ENCODE results near the gene GZMA. TPM values are rescaled to one million over a fixed set of nuclear protein-coding genes. Genes with fewer than 3 reads are reported as not detected.
"Not testable (repeated sequence)": the region's sequence is repeated elsewhere in the genome, so short reads cannot be mapped to it uniquely, and the experiment has no call there.

GZMA gene
- total RNA-seq, 6 experiments from 2014 or later: not detected

DNA sequence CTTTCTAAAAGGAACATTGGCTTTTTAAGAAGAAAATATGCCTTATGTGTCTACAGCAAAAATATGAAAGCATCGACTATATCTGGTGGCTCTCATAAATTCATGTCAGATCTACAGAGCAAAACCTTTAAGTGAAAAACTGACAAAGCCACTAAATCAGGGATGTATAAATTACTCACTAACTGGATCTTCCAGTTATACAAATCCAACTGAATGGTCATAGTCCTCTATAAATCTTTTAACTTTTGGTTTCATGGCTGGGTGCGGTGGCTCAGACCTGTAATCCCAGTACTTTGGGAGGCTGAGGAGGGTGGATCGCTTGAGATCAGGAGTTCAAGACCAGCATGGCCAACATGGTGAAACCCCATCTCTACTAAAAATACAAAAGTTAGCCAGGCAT lies 29.2 kb upstream of the GZMA start:
- TF ChIP-seq, protein P1, sequence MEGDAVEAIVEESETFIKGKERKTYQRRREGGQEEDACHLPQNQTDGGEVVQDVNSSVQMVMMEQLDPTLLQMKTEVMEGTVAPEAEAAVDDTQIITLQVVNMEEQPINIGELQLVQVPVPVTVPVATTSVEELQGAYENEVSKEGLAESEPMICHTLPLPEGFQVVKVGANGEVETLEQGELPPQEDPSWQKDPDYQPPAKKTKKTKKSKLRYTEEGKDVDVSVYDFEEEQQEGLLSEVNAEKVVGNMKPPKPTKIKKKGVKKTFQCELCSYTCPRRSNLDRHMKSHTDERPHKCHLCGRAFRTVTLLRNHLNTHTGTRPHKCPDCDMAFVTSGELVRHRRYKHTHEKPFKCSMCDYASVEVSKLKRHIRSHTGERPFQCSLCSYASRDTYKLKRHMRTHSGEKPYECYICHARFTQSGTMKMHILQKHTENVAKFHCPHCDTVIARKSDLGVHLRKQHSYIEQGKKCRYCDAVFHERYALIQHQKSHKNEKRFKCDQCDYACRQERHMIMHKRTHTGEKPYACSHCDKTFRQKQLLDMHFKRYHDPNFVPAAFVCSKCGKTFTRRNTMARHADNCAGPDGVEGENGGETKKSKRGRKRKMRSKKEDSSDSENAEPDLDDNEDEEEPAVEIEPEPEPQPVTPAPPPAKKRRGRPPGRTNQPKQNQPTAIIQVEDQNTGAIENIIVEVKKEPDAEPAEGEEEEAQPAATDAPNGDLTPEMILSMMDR (IDR thresholded peaks at IDR 0.05): no peak

DNA sequence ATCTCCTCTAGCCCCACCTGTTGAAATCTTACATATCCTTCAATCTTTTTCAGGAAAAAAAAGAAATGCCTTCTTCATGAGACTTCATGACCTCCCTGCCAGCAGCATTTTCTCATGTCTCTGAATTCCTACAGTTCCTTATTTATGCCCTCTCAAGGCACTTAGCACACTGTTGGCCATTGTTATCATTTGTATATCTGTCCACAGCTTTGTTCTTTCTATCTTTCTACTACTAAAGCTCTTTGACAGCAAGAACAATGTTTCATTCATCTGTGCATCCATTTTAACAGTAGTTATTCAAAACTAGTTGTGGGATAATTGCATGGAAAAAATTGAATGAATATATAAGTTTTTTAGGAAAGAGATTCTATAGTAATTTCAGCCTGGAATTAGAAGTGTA lies 20.9 kb upstream of the GZMA start:
- Mint-ChIP-seq H3K36me3 (ENCODE audit: low read depth) (peaks cover 21% of the 10 kb centered on the region), H3K4me3 (no peak overlapping the region), H3K4me1 (ENCODE audit: low read depth) (no peaks in the 10 kb centered on the region), H3K27ac (no peak overlapping the region), H3K9me3 (peaks cover 37% of the 10 kb centered on the region), H3K27me3 (ENCODE audit: insufficient read depth) (no peaks in the 10 kb centered on the region)
- TF ChIP-seq, protein P1 (IDR thresholded peaks at IDR 0.05): no peak
- DNase-seq: no peak

More for the DNA sequence above, 29.2 kb upstream of the GZMA start:
- no peak overlapping the region for H3K27ac Mint-ChIP-seq
- no peaks in the 10 kb centered on the region for H3K9me3 Mint-ChIP-seq
- H3K4me1 Mint-ChIP-seq (ENCODE audit: low read depth): peaks cover 9% of the 10 kb centered on the region; the same call in 1 of the 2 replicates
- no peak overlapping the region for H3K4me3 Mint-ChIP-seq
- peaks cover 5% of the 10 kb centered on the region; the same call in 1 of the 2 replicates for H3K36me3 Mint-ChIP-seq (ENCODE audit: low read depth)
- H3K27me3 Mint-ChIP-seq (ENCODE audit: insufficient read depth): no peaks in the 10 kb centered on the region; the same call in 1 of the 2 replicates
- DNase-seq: no peak

GRCh38 chr5:55089301-55089700 lies 13.1 kb upstream of the GZMA start:
- H3K27me3 Mint-ChIP-seq (ENCODE audit: insufficient read depth): peaks cover 12% of the 10 kb centered on the region
- peaks cover 12% of the 10 kb centered on the region for H3K36me3 Mint-ChIP-seq (ENCODE audit: low read depth)
- not testable (repeated sequence) for H3K4me1 Mint-ChIP-seq (ENCODE audit: low read depth); H3K4me3 Mint-ChIP-seq; DNase-seq; H3K27ac Mint-ChIP-seq
- peaks cover 24% of the 10 kb centered on the region for H3K9me3 Mint-ChIP-seq

DNA sequence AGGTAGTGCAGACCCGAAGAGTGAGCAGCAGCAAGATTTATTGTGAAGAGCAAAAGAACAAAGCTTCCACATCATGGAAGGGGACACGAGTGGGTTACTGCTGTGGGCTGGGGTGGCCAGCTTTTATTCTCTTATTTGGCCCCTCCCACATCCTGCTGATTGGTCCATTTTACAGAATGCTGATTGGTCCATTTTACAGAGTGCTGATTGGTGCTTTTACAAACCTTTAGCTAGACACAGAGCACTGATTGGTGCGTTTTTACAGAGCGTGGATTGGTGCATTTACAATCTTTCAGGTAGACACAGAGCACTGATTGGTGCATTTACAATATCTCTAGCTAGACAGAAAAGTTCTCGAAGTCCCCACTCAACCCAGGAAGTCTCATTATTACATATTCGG lies 11.4 kb upstream of the GZMA start:
- not testable (repeated sequence) for DNase-seq; H3K27ac Mint-ChIP-seq; H3K4me3 Mint-ChIP-seq; H3K4me1 Mint-ChIP-seq (ENCODE audit: low read depth)
- H3K9me3 Mint-ChIP-seq: peaks cover 17% of the 10 kb centered on the region
- H3K36me3 Mint-ChIP-seq (ENCODE audit: low read depth): peaks cover 12% of the 10 kb centered on the region
- peaks cover 15% of the 10 kb centered on the region for H3K27me3 Mint-ChIP-seq (ENCODE audit: insufficient read depth)

DNA sequence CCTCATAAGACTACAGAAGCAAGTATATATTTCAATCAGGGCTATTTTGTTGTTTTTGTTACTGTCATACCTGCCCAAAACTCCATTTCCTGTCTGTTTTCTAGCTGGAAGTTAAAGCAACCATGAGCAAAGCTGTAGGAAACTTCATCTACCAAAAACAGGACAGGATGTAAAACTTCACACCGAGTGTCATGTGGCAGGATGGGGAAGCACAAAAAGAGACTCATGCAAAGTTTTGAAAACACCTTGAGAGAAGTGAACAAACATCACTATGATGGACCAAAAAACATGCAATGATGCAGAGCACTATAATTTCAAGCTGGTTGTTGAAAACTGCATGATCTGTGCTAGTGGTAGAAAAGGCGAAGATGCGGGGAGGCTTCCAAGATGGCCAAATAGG lies 6.3 kb upstream of the GZMA start:
- DNase-seq: no peak
- no peaks in the 10 kb centered on the region for H3K4me1 Mint-ChIP-seq (ENCODE audit: low read depth)
- H3K27me3 Mint-ChIP-seq (ENCODE audit: insufficient read depth): peaks cover 8% of the 10 kb centered on the region
- H3K4me3 Mint-ChIP-seq: no peak overlapping the region
- peaks cover 18% of the 10 kb centered on the region for H3K9me3 Mint-ChIP-seq
- H3K36me3 Mint-ChIP-seq (ENCODE audit: low read depth): peaks cover 22% of the 10 kb centered on the region
- TF ChIP-seq, protein P1 (IDR thresholded peaks at IDR 0.05): no peak
- H3K27ac Mint-ChIP-seq: no peak overlapping the region

DNA sequence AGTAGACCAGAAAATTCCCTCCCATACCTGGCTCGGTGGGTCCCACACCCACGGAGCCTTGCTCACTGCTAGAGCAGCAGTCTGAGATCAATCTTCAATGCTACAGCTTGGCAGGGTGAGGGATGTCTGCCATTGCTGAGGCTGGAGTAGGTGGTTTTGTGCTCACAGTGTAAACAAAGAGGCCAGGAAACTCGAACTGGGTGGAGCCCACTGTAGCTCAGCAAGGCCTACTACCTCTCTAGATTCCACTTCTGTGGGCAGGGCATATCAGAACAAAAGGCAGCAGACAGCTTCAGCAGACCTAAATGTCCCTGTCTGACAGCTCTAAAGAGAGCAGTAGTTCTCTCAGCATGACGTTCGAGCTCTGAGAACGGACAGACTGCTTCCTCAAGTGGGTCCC lies 5.6 kb upstream of the GZMA start:
- TF ChIP-seq, protein P1 (IDR thresholded peaks at IDR 0.05): no peak
- Mint-ChIP-seq H3K27ac (no peak overlapping the region), H3K27me3 (ENCODE audit: insufficient read depth) (peaks cover 8% of the 10 kb centered on the region), H3K36me3 (ENCODE audit: low read depth) (peaks cover 21% of the 10 kb centered on the region; the same call in 1 of the 2 replicates), H3K9me3 (peaks cover 13% of the 10 kb centered on the region), H3K4me3 (no peak overlapping the region), H3K4me1 (ENCODE audit: low read depth) (no peaks in the 10 kb centered on the region)
- DNase-seq: no peak

GRCh38 chr5:55101148-55101547 lies 1.3 kb upstream of the GZMA start:
- peaks cover 20% of the 10 kb centered on the region for H3K4me1 Mint-ChIP-seq (ENCODE audit: low read depth)
- H3K27ac Mint-ChIP-seq; DNase-seq; H3K4me3 Mint-ChIP-seq; H3K27me3 Mint-ChIP-seq (ENCODE audit: insufficient read depth): not testable (repeated sequence)
- H3K36me3 Mint-ChIP-seq (ENCODE audit: low read depth): peaks cover 21% of the 10 kb centered on the region; the same call in 1 of the 2 replicates
- H3K9me3 Mint-ChIP-seq: peaks cover 13% of the 10 kb centered on the region
